AG09309 (cell line): ENCODE results near the gene FOXD1.
"Not testable (repeated sequence)": the region's sequence is repeated elsewhere in the genome, so short reads cannot be mapped to it uniquely, and the experiment has no call there.

Experiments used
- DNase-seq: peaks from one replicate; pipeline ENCODE4 v3.0.0-alpha.2; 2010; ENCODE audit warnings: low read depth
- H3K4me3 ChIP-seq: 2 replicates; pipeline ENCODE4 v1.5.1; 2011; ENCODE audit warnings: mild to moderate bottlenecking, low read depth, low read length, moderate library complexity; ENCODE audit not compliant: control insufficient read depth
- CTCF ChIP-seq: IDR thresholded peaks from 2 replicates; pipeline ENCODE4 v1.5.1; 2011; ENCODE audit warnings: mild to moderate bottlenecking, low read depth, low read length, inconsistent platforms; ENCODE audit not compliant: insufficient read depth, control insufficient read depth; ENCODE audit errors: missing control alignments

Gene FOXD1

GRCh38 chr5:73469878-73470277 is 21.3 kb upstream of the FOXD1 start:
- H3K4me3 ChIP-seq = no peak overlapping the region
- TF ChIP-seq CTCF = no peak
- DNase-seq = no peak

- not testable (repeated sequence) for H3K4me3 ChIP-seq, DNase-seq
Measured at GRCh38 chr5:73468638-73469037, 20.1 kb upstream of the FOXD1 start.

GRCh38 chr5:73464016-73464745 is 15.6 kb upstream of the FOXD1 start:
- no peak overlapping the region for H3K4me3 ChIP-seq
- peak; percentile 65 for DNase-seq
- no peak for TF ChIP-seq CTCF

- H3K4me3 ChIP-seq = no peak overlapping the region
- no peak for DNase-seq
- no peak for TF ChIP-seq CTCF
Measured at GRCh38 chr5:73460133-73460532, 11.6 kb upstream of the FOXD1 start.

- no peak for TF ChIP-seq CTCF
- no peak for DNase-seq
Measured at GRCh38 chr5:73459366-73459765, 10.8 kb upstream of the FOXD1 start.

GRCh38 chr5:73456462-73456861 is 7.9 kb upstream of the FOXD1 start:
- H3K4me3 ChIP-seq, DNase-seq: not testable (repeated sequence)

More at GRCh38 chr5:73459366-73459765, 10.8 kb upstream of the FOXD1 start:
- no peak overlapping the region for H3K4me3 ChIP-seq

- H3K4me3 ChIP-seq = no peak overlapping the region
- no peak for DNase-seq
Measured at GRCh38 chr5:73454379-73455036, 5.9 kb upstream of the FOXD1 start.

More at GRCh38 chr5:73454379-73455036, 5.9 kb upstream of the FOXD1 start:
- peak; percentile 89 for TF ChIP-seq CTCF
